Loucy (cell line): Measurements from ENCODE around the gene TUT4.

Source experiments
- H2AFZ ChIP-seq: fragments of 200-600 bp; sonication (generic); 2 replicates; pipeline ENCODE4 v1.6.0; 2016; ENCODE audit warnings: antibody characterized with exemption, mild to moderate bottlenecking, low read length, moderate library complexity
- H3F3A ChIP-seq: fragments of 200-600 bp; 2 replicates; pipeline ENCODE4 v1.6.0; 2016; ENCODE audit warnings: antibody characterized with exemption, low read depth, mild to moderate bottlenecking
- H3K27me3 ChIP-seq: fragments of 200-600 bp; sonication (generic); 2 replicates; pipeline ENCODE4 v1.6.1; 2014; ENCODE audit warnings: low read length, mild to moderate bottlenecking; ENCODE audit not compliant: insufficient read depth, poor library complexity, severe bottlenecking
- H3K36me3 ChIP-seq: fragments of 200-600 bp; sonication (generic); 2 replicates; pipeline ENCODE4 v1.6.1; 2016; ENCODE audit warnings: low read length; ENCODE audit not compliant: insufficient read depth
- H3K4me1 ChIP-seq: fragments of 200-600 bp; sonication (generic); 2 replicates; pipeline ENCODE4 v1.5.1; 2014; ENCODE audit warnings: low read length, mild to moderate bottlenecking; ENCODE audit not compliant: insufficient read depth, poor library complexity, severe bottlenecking
- H3K4me2 ChIP-seq: fragments of 200-600 bp; sonication (generic); 2 replicates; pipeline ENCODE4 v1.6.0; 2014; ENCODE audit warnings: antibody characterized with exemption, low read length, low read depth, mild to moderate bottlenecking; ENCODE audit not compliant: poor library complexity, severe bottlenecking
- H3K4me3 ChIP-seq: fragments of 200-600 bp; sonication (generic); 2 replicates; pipeline ENCODE4 v1.5.1; 2014; ENCODE audit warnings: low read length, mild to moderate bottlenecking, mixed read lengths; ENCODE audit not compliant: poor library complexity, severe bottlenecking
- H3K79me2 ChIP-seq: fragments of 200-600 bp; sonication (generic); 2 replicates; pipeline ENCODE4 v1.6.1; 2014; ENCODE audit warnings: low read length; ENCODE audit not compliant: insufficient read depth
- H3K9ac ChIP-seq: fragments of 200-600 bp; sonication (generic); 2 replicates; pipeline ENCODE4 v1.6.0; 2014; ENCODE audit warnings: mild to moderate bottlenecking, low read depth, low read length, moderate library complexity; ENCODE audit not compliant: poor library complexity, severe bottlenecking
- H3K9me2 ChIP-seq: fragments of 200-600 bp; sonication (generic); replicated peaks from 2 replicates; pipeline ENCODE4 v1.6.1; 2016; ENCODE audit warnings: low read depth, low read length, mixed read lengths
- H3K9me3 ChIP-seq: fragments of 200-600 bp; sonication (generic); 2 replicates; pipeline ENCODE4 v1.6.1; 2014; ENCODE audit warnings: mild to moderate bottlenecking, antibody characterized with exemption, low read length, low read depth; ENCODE audit not compliant: insufficient read depth
- H4K20me1 ChIP-seq: fragments of 200-600 bp; sonication (generic); 2 replicates; pipeline ENCODE4 v1.6.0; 2014; ENCODE audit warnings: antibody characterized with exemption, low read length, mild to moderate bottlenecking; ENCODE audit not compliant: insufficient read depth, poor library complexity, severe bottlenecking
- CTCF ChIP-seq: fragments of 200-600 bp; sonication (generic); conservative IDR thresholded peaks from 2 replicates; pipeline ENCODE4 v1.5.1; 2014; ENCODE audit warnings: mild to moderate bottlenecking, antibody characterized with exemption, low read length
- EZH2phosphoT487 ChIP-seq: fragments of 200-600 bp; IDR thresholded peaks from 2 replicates; pipeline ENCODE4 v1.6.1; 2018; ENCODE audit warnings: antibody characterized with exemption, mild to moderate bottlenecking, moderate library complexity, borderline replicate concordance

Gene TUT4

GRCh38 chr1:52424813-52425212 is 128.1 kb downstream of the TUT4 start:
- TF ChIP-seq EZH2phosphoT487 (no peak), CTCF (no peak)
- H3K27me3 ChIP-seq, result no peaks in the 10 kb centered on the region
- peak overlapping the region; percentile 68 for H3K4me3 ChIP-seq
- H3K9ac ChIP-seq, result peak overlapping the region; percentile 76
- peaks cover 11% of the 10 kb centered on the region for H3K79me2 ChIP-seq
- no peaks in the 10 kb centered on the region for H3K9me2 ChIP-seq
- peaks cover 12% of the 10 kb centered on the region; the same call in 1 of the 2 replicates for H3K36me3 ChIP-seq
- no peak overlapping the region for H2AFZ ChIP-seq
- peak overlapping the region; percentile 88 for H3K4me2 ChIP-seq
- no peaks in the 10 kb centered on the region for H3K9me3 ChIP-seq
- no peaks in the 10 kb centered on the region for H4K20me1 ChIP-seq
- H3K4me1 ChIP-seq, result peaks cover 62% of the 10 kb centered on the region
- H3F3A ChIP-seq, result peaks cover 21% of the 10 kb centered on the region

- H3K9me3 ChIP-seq, result no peaks in the 10 kb centered on the region
- TF ChIP-seq EZH2phosphoT487 (no peak), CTCF (no peak)
- H3K27me3 ChIP-seq, result no peaks in the 10 kb centered on the region
- no peak overlapping the region for H2AFZ ChIP-seq
- H3K79me2 ChIP-seq, result peaks cover 11% of the 10 kb centered on the region
- H3K36me3 ChIP-seq, result peaks cover 12% of the 10 kb centered on the region; the same call in 1 of the 2 replicates
- H3K4me2 ChIP-seq, result peak overlapping the region; percentile 88
- H3F3A ChIP-seq, result peaks cover 24% of the 10 kb centered on the region
- no peaks in the 10 kb centered on the region for H4K20me1 ChIP-seq
- H3K9me2 ChIP-seq, result no peaks in the 10 kb centered on the region
- H3K4me3 ChIP-seq, result peak overlapping the region; percentile 68
- peak overlapping the region; percentile 76 for H3K9ac ChIP-seq
- H3K4me1 ChIP-seq, result peaks cover 67% of the 10 kb centered on the region
These were observed 128.7 kb downstream of the TUT4 start for GRCh38 chr1:52424231-52424636.

GRCh38 chr1:52423771-52424170 is 129.1 kb downstream of the TUT4 start:
- Histone ChIP-seq H3K9me3 (no peaks in the 10 kb centered on the region), H3K4me2 (peak overlapping the region; percentile 88), H3K79me2 (peaks cover 11% of the 10 kb centered on the region), H3K9ac (peak overlapping the region; percentile 76), H3K27me3 (no peaks in the 10 kb centered on the region), H3K36me3 (peaks cover 13% of the 10 kb centered on the region; the same call in 1 of the 2 replicates), H3K4me3 (peak overlapping the region; percentile 68), H2AFZ (no peak overlapping the region), H3K4me1 (peaks cover 70% of the 10 kb centered on the region), H4K20me1 (no peaks in the 10 kb centered on the region), H3K9me2 (no peaks in the 10 kb centered on the region), H3F3A (peaks cover 26% of the 10 kb centered on the region)
- TF ChIP-seq CTCF, result no peak
- TF ChIP-seq EZH2phosphoT487, result no peak
